NB4 (cell line): ENCODE data around the gene BRD3.

Experiments used
- MAX ChIP-seq: IDR thresholded peaks from 2 replicates; pipeline ENCODE4 v1.6.1; 2011; ENCODE audit warnings: low read depth, low read length
- POLR2A ChIP-seq: IDR thresholded peaks from 2 replicates; pipeline ENCODE4 v1.6.1; 2011; ENCODE audit warnings: mild to moderate bottlenecking; ENCODE audit not compliant: insufficient read length; ENCODE audit errors: extremely low read depth
- TF ChIP-seq, protein P1 (sequence below): IDR thresholded peaks from one replicate; pipeline ENCODE4 v1.5.1; 2012; ENCODE audit warnings: low read depth, low read length

GRCh38 chr9:134040781-134041648 lies 26.8 kb downstream of the BRD3 start:
- TF ChIP-seq, protein P1, sequence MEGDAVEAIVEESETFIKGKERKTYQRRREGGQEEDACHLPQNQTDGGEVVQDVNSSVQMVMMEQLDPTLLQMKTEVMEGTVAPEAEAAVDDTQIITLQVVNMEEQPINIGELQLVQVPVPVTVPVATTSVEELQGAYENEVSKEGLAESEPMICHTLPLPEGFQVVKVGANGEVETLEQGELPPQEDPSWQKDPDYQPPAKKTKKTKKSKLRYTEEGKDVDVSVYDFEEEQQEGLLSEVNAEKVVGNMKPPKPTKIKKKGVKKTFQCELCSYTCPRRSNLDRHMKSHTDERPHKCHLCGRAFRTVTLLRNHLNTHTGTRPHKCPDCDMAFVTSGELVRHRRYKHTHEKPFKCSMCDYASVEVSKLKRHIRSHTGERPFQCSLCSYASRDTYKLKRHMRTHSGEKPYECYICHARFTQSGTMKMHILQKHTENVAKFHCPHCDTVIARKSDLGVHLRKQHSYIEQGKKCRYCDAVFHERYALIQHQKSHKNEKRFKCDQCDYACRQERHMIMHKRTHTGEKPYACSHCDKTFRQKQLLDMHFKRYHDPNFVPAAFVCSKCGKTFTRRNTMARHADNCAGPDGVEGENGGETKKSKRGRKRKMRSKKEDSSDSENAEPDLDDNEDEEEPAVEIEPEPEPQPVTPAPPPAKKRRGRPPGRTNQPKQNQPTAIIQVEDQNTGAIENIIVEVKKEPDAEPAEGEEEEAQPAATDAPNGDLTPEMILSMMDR = no peak
- TF ChIP-seq POLR2A = no peak
- no peak for TF ChIP-seq MAX
